ENCODE data around the gene PHKG2.

The PHKG2 gene

DNA sequence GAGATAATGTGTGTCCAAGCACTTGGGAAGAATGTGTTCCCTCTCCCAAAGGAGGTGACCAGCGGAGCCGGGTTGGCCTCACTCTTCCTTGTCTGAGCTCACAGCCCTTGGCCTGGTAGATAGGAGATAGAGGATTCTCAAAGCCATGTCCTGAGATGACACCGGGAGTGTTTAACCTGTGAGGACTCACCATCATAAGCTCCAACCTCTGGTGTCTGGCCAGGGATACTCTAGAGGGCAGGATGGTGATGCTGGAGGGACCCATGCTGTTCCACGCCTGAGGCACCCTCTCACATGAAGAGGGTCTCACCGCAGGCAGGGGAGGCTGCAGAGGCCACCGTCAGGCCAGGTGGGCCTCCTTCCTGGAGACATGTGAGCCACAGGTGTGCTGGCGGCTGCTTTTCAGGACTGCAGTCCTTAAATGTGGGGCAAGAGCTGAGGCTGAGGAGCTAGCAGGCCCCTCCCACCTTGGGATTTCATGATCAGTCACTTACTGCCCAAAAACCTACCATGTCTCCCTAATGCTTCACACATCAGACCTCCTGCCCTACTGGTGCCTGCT lies 45.4 kb downstream of the PHKG2 start:
- in situ Hi-C loops (cut with MboI; ENCODE audit: low sequenced_read_pairs), result no loop called here

GRCh38 chr16:30794634-30795033 lies 46.4 kb downstream of the PHKG2 start:
- in situ Hi-C loops (cut with MboI; ENCODE audit: low sequenced_read_pairs), result no loop called here

- in situ Hi-C loops (cut with MboI; ENCODE audit: low sequenced_read_pairs), result no loop called here
Measured at GRCh38 chr16:30797670-30798309, 49.6 kb downstream of the PHKG2 start.
